GDM1 (cell line): Measurements from ENCODE around the gene SINHCAF.
"Not testable (repeated sequence)": the region's sequence is repeated elsewhere in the genome, so short reads cannot be mapped to it uniquely, and the experiment has no call there.

ENCODE experiments used
- DNase-seq: peaks from one replicate; lab custom pipeline; 2025; lab: John Stamatoyannopoulos, UW

SINHCAF gene

DNA sequence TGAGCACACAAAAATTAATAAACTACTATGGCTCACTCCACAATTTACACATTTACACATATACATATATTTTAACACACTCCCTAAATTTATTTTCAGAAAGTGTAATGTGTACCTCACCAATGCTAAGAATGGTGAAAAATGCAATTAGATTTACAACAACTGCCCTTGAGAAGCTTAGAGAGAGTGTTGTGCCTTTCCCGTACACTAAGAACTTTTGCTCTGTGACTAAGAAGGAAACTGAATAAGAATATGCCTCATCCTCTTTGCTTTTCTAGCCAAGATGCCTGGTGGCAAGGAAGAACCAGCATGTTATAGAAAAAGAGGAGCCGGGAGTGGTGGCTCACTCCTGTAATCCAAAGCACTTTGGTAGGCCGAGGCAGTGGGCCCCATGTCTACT lies 62.3 kb downstream of the SINHCAF start:
- no peak for DNase-seq

DNA sequence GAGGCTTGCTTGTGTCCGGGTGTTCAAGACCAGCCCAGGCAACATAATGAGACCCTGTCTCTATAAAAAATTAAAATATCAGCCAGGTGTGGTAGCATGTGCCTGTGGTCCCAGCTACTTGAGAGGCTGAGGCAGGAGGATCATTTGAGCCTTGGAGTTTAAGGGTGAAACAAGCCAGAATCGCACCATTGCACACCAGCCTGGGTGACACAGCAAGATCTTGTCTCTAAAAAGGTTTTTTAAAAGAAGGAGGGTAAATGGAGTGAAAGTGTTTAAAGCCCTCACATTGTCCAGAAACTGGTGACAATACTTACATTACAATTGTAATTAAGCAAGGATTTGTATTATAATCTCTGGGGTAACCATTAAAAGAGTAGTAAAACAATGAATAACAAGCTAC lies 64.2 kb downstream of the SINHCAF start:
- DNase-seq: no peak

DNA sequence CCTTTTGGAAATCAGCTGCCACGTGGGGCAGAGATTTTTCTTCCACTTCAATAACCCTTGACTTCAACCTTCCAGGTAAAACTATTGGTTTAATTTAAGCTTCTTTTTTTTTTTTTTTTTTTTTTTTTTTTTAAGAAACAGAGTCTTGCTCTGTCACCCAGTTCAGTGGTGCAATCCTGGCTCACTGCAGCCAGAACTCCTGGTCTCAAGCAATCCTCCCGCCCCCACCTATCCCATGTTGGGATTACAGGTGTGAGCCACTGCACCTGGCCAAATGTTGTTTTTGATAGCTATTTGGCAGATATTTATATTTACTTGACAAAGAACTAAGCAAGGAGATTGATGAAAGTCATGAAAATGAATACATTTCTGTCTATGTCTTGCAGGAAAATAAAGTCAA lies 65.1 kb downstream of the SINHCAF start:
- no peak for DNase-seq

DNA sequence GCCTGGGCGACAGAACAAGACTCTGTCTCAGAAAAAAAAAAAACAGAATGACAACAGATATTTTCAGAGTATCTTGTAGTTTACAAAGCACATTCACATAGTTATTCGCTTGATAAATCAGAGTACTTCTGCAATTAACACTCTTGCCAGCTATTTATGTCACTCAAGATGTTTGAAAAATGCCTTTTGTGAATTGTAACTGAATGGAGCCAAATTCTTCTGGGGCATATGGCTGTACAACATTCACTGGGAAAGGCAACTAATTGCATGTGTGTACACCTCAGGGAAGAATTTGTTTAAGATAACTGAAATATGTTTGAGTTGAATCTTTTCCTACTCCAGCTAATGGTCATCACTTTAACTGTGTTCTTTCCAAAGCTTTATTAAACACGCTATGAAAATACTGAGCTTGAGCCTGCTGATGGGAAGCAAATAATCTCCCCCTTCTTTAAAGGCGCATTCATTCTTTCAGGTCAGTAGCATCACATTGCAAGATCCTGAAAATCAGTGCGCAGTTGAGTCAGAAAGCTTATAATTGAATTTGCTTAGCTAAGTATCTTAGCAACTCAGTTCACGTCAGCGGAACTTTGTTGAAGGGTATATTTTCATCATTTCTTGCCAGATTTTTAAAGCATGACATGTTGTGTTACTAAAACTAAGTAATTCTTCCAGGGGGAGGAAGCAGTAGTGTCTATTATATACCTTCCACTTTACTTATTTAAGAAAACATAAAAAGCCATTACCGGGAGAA lies 66.6 kb downstream of the SINHCAF start:
- no peak for DNase-seq

DNA sequence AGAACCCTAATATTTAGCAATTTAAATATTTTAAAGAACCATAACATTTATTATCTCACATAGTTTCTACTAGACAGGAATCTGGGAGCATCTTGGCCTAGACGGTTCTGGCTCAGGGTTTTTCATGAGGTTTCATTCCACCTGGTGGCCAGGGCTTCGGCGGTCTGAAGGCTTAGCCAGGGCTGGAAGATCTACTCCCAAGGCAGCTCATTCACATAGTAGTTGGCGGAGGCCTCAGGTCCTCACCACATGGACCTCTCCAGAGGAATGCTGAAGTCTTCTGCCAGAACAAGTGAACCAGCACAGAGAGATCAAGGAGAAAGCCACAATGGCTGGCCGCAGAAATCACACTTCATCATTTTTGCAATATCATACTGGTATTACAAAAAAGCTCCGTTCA lies 68.2 kb downstream of the SINHCAF start:
- DNase-seq: no peak

DNA sequence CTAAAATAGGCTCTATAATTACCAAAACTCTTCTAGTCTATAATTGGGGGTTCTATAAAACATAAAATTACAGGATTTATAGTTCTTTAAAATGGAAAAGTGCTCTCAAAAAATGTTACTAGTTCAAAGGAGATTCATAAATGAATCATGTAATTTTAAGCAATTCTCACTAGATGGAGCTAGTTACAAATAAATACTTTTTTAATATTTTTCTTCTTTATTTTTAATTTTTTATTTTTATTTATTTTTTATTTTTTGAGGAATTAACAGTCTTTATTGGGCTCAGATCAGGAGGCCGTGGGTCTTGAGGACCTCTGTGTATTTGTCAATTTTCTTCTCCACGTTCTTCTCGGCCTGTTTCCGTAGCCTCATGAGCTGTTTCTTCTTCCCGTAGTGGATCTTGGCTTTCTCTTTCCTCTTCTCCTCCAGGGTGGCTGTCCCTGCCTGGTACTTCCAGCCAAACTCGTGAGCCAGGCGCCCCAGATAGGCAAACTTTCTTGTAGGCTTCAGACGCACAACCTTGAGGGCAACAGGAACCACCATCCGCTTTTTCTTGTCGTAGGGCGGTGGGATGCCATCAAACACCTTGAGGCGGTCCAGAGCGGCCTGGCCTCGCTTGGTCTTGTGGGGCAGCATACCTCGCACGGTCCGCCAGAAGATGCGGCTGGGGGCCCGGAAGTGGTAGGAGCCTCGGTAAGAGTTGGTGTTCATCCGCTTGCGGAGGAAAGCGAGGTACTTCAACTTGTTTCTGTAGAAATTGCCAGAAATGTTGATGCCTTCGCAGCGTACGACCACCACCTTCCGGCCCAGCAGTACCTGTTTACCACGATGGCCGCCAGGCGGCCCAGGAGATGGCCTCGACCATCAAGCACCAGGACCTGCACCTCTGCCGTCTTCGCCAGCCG lies 74.0 kb downstream of the SINHCAF start:
- DNase-seq: not testable (repeated sequence)

DNA sequence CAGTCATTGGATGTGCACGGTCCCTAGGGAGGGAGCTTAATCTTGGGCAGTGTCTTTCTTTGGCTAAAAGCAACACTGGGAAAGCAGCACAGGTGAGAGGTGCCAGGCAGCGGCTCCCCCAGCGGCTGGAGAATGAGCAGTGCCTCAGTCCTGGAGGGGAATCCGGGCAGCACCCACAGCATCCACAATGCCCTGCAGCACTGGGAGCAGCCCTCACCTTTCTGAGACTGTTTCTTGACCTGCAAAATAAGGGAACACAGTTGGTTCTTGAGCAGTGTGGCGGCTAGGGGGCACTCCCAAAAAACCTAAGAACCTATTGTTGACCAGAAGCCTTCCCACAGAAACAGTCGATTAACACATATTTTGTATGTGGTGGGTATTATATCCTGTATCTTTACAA lies 75.8 kb downstream of the SINHCAF start:
- DNase-seq: no peak

DNA sequence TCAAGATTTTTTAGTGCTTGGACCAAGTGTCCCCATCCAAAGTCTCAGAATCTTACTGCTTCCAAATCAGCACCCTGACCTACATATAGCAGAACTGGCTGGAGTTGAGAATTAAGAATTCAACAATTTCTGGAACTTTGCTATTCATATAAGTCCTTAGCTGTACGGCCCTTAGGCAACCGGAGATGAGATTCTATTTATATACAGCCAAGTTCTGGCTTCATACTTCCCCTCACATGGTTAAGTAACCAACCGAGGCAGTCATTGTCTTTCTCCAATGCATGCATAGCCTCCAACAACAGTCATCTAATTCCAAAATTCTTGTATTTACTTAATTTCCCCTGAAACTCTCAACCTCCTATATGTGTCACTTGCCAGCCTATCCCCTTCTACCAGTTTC lies 76.6 kb downstream of the SINHCAF start:
- no peak for DNase-seq

DNA sequence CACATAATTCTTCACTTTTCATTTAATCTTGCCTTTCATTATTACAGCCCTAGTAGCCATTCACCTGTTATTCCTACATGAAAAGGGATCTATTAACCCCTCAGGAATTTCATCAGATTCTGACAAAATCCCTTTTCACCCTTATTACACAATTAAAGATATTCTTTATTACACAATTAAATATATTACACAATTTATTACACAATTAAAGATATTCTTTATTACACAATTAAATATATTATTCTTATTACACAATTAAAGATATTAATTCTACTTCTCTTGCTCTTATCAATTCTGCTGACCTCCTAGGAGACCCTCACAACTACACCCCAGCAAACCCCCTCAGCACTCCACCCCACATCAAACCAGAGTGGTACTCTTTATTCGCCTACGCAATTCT lies 77.1 kb downstream of the SINHCAF start:
- DNase-seq: no peak

DNA sequence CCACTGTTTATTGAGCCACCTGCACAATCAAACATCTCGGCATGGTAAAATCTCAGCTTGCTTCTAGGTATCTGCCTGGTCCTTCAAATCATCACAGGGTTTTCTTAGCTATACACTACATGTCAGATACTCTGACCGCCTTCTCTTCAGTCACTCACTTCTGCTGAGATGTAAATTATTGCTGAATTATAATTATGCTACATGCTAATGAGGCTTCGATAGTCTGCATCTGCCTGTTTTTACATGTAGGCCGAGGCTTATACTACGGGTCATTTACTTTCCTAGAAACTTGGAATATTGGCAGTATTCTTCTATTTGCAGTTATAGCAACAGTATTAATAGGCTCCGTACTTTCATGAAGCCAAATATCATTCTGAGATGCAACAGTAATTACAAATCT lies 77.6 kb downstream of the SINHCAF start:
- DNase-seq: no peak

DNA sequence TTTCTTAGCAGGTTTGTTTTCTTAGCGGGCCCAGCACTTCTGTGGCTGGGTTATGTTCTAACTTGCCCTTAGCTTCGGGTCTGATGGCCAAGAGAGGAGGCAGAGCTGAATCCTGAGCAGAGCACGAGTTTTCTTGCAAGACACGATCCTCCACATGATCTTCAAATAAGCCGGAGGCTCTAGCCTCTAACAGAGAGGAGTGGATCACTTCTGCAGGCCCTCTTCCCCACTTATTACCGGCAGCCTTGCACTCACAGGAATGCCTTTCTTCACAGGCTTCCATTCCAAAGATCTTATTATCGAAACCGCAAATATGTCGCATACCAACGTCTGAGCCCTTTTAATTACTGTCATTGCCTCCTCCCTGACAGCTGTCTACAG lies 79.5 kb downstream of the SINHCAF start:
- DNase-seq: no peak

DNA sequence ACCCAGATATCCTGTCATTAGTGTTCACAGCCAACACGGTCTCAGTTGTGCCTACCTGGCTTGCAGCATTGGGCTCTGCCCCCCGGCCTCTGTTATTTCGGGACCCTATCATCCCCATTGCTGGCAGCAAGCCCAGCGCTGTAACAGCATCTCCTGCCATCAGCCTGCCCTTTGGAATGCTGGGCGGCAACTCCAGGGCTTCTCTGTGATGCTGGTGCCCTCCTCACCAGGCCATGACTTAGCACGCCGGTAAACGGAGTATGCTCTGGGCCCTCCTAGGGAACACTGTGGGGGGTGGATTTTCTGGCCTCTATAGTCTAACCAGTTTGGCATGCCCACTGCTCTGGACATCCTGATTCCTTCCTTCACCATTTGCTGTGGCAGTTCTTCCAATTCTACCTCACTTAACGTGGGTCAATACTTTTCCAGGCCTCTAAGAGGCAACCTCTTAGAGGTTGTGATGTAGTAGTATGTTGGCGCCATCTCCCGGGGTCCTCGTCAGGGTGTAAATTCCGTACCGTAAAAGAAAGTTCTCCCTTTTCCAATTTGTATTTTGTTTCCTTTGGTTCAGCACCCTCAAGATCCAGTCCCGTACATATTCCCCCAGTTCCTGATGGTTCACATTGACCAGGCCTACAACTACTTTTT lies 80.0 kb downstream of the SINHCAF start:
- DNase-seq: no peak

DNA sequence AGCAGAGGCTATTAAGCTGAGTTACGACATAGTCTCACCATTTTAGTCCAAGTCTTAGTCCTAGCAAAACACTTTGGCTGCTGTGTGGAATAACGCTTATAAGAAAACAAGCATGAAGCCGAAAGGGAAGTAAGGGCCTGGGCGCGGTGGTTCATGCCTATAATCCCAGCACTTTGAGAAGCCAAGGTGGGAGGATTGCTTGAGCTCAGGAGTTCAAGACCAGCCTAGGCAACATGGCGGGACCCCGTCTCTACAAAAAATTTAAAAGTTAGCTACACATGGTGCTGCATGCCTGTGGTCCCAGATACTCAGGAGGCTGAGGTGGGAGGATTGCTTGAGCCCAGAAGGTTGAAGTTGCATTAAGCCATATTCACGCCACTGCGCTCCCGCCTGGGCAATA lies 83.5 kb downstream of the SINHCAF start:
- DNase-seq: not testable (repeated sequence)

DNA sequence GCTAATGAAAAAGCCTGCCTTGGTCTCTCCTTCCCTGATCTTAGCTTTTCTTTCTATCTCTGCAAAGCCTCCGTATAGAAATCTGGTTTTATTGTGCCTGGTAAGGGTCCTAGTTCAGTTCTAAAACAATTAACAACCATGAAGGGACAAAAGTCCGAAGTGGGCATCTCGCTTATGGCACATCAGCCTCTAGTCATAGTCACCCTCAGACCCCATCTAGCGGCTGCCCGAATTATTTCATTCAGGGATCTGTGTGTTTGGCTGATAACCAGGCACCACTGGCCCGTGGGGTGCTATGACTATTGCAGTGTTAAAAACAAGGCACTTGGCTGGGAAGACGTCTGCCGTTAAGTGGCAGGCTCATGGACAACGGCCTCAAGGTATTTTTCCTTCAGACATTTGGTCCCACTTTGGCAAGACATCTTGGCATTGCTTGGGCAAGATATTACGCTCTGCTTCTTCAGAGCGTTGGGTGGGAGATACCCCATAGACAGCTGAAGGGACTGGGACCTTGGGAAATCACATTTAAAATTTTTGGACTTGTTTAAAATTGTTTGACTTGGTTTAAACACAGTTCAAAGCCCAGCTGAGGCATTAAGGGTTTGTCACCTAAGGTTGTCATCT lies 87.1 kb downstream of the SINHCAF start:
- peak; percentile 30 for DNase-seq

DNA sequence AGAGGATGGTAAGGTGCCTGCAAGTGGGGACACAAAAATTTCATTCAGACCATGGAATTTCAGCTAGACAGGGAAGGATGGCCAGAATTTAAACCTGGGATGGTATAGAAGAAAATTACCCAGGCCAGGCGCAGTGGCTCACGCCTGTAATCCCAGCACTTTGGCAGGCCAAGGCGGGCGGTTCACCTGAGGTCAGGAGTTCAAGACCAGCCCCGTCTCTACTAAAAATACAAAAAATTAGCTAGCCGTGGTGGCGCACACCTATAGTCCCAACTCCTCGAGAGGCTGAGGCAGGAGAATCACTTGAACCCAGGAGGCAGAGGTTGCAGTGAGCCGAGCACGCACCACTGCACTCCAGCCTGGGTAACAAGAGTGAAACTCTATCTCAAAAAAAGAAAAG lies 87.6 kb downstream of the SINHCAF start:
- DNase-seq: not testable (repeated sequence)

DNA sequence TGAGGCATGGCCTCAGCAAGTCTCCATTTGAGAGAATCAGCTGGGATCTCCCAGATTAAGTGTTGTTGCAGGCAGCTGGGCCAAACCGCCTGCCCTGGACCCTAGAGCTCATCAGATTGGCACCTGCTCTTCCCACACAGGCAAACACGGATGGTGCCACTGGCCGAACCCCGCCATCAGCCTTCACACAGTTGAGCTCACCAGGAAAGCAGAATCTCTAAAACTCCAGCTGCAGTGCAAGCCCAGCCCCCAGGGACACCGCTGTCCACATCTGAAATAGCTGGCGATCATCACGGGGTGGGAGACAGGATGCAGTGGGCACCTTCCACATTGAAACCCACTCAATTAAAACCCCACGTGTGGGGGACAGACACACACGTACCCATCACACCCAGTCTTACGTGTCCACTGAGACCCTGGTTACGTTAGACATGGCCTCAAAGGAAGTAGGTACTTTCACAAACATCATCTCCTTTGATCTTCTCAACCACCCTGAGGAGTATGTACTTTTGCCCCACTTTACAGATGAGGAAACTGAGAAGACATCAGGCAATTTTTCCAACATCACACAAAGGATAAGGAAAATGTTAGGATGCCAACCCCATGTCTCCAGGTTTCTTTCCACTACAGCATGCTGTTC lies 88.8 kb downstream of the SINHCAF start:
- no peak for DNase-seq

DNA sequence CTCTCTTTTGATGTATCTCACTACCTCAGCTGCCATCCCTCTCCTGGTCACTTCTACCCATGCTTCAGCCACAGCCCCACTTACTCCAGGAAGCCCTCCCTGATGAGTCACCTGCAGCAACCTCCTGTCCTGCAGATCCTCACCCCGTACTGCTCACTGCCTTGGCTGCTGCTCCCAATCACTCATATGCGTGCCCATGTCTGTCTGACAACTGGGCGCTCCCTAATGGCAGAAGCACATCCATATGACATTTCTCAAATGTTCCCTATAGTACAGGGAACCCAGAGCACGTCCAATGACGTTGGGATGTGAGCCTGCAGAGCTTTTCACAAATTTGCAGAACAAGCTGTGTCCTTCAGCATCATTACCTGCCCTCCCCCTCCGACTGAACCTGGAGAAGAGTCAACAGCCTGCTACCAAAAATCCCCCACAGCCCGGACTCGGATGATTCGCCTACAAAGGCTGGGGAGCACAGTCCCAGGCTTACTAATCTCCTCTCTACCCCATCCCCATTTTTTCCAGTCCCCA lies 90.0 kb downstream of the SINHCAF start:
- DNase-seq: no peak

DNA sequence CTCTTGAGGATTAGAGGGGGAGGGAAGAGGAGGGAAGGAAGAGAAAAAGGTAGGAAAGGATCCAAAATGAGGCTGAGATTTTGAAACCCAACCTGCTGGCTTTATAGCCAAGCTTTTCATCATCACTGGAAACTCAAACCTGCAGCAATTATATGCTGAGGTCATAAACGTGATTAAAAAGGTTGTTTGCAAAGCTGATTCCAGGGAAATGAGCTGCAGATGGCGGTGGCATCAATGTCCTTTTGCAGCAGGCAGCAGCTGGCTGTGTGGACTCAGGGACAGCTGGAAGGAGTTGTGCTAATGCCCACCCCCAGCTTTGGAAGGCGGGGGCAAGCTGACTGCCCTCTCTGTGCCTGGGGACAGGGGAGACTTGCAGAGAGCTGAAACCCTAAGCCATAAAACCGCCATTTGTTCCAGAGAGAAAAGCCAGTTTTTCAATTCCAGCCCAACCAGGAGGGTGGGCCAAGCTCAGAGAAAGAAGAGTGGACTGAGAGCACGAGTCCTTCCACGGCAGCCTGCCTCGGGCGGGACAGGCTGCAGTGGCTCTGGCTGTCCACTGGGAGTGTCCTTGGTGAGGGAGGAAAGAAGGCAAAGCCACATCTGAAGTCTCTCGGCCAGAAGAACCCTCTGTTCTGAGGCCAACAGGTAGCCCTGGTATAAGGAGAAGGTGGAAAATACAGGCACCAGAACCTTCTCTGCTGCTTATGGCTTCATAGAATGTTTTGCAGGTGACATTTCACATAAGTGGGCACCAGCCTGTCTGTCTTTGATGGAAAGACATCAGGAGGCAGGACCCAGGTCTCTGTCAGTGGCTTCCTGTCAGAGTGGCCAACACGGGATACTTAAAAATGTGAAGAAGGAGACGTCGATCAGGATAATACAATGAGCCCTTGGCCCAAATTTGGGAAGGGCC lies 90.7 kb downstream of the SINHCAF start:
- no peak for DNase-seq

DNA sequence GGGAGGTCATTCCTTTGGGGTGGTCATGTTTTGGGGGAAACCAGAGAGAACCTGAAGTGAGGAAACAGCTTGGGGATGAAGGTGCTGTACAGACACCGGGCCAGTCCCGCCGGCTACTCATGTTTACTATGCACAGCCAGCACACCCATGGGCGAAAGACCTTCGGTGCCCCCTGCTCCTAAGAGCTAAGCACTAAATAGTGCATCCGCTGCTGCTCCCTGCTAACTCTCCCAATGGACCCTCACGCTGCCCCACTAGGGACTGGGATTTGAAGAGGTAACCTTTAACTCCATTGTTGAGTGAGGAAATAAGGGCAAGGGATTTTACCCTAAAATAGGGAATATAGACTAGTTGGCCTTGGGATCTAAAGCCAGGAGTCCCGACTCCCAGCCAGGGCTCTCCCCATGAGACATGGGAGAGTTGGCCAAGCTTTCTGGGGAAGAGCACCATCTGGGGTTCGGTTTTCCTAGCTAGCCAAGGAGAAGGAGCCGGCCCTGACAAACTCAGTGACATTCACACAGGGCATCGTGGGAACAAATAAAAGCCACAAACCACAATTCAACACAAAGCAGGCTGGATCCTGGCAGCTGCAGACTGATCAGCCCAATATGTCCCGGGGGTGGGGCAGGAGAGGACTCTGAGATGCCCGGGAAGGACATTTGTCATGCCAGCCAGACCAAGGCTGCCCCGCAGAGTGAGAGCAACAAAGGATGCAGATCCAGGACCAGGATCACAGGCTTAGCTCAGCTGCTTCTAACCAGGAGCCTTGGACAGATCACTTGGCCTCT lies 91.7 kb downstream of the SINHCAF start:
- DNase-seq: no peak
